ENCODE data around the gene USP22.

DNA sequence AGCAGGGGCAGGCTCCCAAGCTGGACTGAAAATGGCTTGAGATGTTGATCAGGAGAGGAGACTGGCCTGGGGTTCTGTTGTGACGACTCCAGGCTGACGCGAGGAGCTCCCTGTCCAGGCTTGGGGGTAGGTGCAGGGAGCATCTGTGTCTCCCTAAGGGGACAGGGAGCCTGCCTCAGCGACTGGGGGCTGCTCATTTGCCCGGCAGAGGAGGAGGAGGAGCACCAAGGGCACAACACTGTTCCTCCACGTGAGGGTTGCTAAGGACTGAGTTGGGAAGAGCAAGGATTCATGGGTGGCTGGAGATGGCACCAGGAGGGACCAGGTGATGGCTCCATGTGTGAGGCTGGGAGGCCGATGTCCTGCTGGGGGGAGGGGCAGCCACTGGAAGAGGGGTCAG, 53.3 kb downstream of the USP22 start:
- TF ChIP-seq, protein P1, sequence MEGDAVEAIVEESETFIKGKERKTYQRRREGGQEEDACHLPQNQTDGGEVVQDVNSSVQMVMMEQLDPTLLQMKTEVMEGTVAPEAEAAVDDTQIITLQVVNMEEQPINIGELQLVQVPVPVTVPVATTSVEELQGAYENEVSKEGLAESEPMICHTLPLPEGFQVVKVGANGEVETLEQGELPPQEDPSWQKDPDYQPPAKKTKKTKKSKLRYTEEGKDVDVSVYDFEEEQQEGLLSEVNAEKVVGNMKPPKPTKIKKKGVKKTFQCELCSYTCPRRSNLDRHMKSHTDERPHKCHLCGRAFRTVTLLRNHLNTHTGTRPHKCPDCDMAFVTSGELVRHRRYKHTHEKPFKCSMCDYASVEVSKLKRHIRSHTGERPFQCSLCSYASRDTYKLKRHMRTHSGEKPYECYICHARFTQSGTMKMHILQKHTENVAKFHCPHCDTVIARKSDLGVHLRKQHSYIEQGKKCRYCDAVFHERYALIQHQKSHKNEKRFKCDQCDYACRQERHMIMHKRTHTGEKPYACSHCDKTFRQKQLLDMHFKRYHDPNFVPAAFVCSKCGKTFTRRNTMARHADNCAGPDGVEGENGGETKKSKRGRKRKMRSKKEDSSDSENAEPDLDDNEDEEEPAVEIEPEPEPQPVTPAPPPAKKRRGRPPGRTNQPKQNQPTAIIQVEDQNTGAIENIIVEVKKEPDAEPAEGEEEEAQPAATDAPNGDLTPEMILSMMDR (IDR thresholded peaks at IDR 0.05): no peak
- TF ChIP-seq EZH2 (IDR thresholded peaks at IDR 0.05) (no peak), EZH2phosphoT487 (IDR thresholded peaks at IDR 0.05) (no peak)

All from neural progenitor cell (in vitro differentiated cells).